ENCODE measurements around the gene ADAMTS2.

Gene ADAMTS2

DNA sequence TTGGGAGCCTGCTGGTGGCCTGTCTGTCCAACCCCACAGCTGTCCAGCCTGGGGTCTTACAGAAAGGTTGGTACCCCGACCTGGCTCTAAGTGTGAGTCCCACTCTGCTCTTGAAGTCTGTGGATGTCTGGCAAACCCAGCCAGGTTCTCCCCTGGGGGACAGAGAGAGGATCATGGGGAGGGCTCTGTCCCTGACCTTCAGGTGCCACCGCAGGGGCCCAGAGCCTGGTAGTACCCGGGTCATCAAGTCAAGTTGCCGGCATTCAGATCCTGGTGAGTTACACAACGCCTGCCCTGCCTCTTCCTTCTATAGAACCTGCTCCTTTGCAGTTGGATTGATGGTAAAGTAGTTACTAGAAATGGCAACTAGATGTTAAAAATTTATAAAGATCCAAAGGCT, 66.7 kb downstream of the ADAMTS2 start:
- DNase-seq (ENCODE audit: low spot score): no peak

DNA sequence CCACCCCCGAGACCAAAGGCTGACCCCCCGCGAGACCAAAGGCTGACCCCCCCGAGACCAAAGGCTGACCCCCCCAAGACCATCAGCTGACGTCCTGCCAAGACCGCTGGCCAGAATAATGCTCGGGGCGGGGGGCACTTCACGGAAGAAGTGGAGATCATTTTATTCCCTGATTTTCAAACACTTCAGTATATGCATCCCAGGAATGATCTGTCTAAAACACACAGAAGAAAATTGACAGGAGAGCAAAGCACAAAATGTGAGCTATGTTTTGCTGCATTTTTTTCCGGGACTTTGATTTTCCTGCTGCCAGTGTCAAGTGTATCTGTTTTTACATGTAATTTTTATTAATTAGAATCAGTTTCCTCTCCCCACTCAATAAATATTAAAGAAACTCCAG, 67.1 kb downstream of the ADAMTS2 start:
- no peak for DNase-seq (ENCODE audit: low spot score)

DNA sequence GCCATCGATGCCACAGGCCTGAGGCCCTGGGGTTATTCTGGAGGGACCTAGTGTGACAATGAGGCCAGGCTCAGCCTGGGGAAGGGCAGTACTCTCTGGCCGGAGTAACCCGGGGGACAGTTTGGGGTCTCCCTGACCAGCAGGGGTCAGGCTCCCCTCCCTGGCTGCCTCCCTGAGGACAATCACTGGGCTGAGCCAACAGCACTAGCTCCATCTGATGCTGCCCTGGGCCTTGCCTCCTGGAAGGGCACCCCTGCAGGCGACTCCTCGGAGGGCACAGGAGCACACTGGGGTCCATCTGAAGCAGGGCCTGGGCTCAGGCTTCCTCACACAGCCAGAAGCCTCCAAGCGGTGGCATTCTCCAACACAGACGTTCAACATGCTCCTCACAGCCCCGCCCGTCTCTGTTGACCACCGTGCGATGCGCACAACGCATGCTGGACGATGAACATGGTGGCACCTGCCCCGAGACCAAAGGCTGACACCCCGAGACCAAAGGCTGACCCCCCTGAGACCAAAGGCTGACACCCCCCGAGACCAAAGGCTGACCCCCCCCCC, 68.3 kb downstream of the ADAMTS2 start:
- no peak for DNase-seq (ENCODE audit: low spot score)

DNA sequence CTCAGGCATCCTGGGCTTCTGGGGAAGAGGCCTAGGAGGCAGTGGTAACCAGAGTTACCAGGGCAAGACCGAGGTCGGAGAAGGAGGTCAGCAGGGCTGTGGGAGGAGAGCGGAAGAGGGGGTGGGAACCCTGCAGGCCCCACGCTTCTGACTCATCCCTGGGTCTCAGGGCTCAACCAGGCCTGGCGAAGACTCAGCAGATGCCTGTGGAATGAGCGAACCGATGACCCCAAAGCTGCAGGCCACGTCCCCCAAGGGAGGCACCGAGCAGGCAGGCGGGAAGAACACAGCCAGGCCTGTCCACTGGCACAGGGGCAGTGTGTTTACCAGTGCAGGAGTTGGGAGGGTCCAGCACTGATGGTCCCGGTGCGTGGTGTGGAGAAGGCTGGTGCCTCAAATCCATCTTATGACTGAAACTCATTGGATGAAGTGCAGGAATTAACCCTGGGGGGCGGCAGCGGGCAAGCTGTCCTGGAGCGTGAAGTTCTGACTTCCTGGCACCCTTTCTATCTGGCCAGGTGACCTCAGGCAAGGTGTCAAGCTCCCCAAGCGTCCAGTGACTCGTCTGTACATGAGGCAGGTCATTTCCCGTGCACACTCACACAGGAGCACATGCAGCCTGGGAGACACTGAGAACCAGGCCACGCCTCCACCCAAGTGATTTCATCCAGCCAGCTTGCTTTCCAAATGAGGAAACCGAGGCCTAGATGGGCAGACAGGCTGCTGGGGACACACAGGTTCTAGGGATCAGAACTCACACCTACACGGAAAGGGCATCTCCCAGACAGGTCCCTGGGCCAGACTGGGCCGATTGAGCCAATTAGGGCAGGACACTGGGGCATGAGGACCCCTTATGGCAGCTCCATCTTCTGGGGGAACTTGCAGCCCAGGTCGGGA, 69.1 kb downstream of the ADAMTS2 start:
- no peak for DNase-seq (ENCODE audit: low spot score)

DNA sequence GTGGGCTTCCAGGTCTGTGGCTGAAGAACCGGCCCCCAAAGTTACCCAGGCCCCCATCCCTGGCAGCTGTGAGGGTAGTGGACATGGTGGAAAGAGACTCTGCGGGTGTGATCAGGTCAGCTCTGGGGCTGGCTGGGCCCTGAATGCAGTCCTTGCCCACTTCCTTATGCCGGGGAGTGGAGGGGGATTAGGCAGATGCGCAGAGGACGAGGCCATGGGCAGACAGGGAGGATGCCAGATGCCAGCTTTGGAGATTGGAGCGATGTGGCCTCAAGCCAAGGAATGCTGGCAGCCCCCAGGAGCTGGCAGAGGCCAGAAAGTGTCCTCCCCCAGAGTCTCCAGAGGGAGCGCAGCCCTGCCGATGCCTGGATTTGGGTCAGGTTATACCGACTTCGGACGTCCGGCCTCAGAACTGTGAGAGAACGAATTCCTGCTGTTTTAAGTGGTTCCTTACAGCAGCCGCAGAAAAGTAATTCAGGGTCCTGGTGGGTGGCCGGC, 69.8 kb downstream of the ADAMTS2 start:
- DNase-seq (ENCODE audit: low spot score): no peak

DNA sequence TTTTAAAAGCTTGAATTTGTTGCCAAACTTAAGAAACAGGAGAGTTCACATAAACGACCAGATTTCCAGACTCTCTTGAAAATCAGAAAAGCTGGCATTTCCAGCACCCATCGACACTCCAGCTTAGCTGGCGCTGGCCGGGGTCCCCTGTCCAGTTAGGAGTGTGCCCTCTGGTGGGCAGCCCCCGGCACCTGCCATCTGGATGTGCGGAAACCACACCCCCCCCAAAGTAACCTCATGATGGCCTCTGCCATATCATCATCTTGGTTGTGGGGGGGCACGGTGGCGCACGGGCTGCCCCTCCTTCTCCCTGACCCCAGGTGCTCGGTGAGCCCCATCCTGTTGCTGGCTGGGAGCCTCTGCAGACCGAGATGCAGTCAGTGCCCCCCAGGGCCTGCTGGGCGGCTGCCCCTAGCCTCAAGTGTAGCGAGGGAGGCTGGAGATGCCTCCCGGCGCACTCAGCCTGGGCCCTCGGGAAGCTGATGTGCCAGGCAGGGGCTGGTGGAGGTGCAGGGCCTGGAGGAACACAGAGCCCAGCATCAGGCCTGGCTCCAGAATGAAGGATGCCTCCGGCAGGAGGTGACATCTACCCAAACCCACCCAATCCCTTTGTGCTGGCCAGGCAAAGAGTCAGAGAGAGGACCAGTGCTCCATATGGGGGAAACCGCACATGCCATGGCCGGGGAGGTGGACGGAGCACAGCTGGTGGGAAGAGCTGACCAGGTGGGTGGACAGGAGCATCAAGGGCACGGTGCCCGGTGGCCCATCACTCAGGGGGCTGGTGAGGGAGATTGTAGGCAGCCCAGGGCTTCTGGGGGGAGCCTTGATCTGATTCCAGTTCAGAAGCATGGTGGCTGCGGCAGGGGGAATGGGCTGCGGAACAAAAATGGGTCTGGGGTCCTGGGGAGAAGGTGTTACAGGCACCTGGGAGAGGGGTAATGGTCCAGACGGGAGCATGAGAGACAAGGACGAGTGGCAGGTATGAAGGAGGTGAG, 70.6 kb downstream of the ADAMTS2 start:
- DNase-seq (ENCODE audit: low spot score): no peak

DNA sequence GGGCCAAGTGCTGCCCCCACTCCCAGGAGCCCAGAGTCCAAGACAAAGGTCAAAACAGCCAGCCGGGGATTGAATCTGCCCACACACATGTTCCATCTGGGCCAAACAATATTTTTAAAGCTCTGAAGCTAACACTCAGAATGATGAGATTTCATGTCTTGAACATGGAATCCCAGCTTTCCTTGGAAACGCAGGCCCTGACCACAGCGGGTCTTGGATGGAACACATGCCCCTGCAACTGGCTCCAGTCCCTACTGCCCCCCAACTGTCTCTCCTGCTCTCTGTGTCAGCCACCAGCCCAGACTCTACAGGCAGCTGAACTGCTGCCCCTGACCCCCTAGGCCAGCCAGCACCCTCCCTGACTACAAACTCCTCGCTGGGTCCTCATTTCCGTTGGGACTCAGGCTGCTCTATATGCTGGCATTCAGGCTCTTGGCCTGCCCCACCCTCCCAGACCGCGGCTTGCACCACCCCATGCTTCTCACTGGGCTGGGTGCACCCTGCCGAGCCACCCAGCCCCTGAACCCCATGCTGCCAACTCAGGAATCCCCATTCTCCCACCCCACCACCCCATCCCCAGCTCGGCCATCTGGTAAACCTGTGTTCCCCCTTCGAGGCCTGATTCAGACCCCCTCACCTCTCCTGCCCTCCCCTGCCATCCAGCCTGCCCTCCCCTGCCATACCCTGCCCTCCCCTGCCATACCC, 71.7 kb downstream of the ADAMTS2 start:
- DNase-seq (ENCODE audit: low spot score): no peak

- no peak for DNase-seq (ENCODE audit: low spot score)
Observed at GRCh38 chr5:179273073-179273435, 72.2 kb downstream of the ADAMTS2 start.

GRCh38 chr5:179272326-179273072, 72.8 kb downstream of the ADAMTS2 start:
- no peak for DNase-seq (ENCODE audit: low spot score)

- no peak for DNase-seq (ENCODE audit: low spot score)
Observed at GRCh38 chr5:179271821-179272325, 73.4 kb downstream of the ADAMTS2 start.

DNA sequence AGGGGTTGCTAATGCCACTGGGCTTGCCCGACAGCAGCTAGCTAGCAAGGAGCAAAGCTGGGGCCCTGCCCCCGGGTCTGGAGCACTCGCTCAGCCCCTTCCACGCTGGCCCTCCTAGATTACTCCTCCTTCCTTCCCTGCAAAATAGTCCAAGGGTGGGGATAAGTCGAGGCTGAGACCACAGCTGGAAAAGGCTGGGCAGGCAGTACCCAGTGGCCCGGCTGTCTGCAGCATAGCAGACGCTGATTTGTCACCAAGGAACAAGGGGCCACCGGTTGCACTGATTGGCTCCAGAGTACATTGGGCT, 73.9 kb downstream of the ADAMTS2 start:
- no peak for DNase-seq (ENCODE audit: low spot score)

DNA sequence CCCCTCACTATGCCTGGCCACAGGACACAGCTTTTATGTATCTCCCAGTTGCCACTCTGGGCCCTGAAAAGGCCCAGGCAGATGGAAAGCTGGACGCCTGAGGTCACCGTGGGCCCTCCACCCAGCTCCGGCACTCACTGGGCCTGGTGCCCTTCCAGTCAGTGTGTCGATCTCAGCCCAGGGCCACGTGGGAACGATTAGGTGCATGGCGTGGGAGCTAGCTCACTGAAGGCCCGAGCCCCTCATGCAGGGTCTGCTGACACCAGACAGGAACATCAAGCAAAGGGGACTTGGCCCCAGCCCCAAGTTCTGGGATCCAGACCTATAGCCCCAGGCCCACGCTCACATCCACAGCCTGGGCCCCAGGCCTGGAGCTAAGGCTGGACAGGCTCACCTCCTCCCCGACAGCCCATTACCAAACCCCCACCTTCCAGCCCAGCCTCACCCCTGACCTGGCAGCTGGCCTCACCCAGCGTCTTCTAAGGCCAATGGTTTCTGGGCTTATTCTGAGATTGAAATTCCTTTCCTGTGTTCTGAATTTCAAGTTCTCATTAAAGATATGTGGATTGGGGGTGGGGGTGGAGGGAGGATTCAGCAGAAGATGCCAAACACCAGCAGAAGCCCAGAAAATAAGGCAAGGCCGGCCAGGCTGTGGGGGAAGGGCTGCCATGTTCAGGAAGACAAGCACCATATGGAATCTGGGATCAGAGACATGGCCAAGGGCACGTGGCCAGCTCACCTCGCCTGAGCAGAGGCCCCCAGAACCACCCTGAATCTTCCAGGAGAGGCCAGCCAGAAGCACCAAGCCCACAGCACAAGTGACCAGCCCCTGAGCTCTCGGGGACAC, 74.5 kb downstream of the ADAMTS2 start:
- DNase-seq (ENCODE audit: low spot score): no peak

GRCh38 chr5:179269781-179270543, 75.3 kb downstream of the ADAMTS2 start:
- DNase-seq (ENCODE audit: low spot score): no peak

DNA sequence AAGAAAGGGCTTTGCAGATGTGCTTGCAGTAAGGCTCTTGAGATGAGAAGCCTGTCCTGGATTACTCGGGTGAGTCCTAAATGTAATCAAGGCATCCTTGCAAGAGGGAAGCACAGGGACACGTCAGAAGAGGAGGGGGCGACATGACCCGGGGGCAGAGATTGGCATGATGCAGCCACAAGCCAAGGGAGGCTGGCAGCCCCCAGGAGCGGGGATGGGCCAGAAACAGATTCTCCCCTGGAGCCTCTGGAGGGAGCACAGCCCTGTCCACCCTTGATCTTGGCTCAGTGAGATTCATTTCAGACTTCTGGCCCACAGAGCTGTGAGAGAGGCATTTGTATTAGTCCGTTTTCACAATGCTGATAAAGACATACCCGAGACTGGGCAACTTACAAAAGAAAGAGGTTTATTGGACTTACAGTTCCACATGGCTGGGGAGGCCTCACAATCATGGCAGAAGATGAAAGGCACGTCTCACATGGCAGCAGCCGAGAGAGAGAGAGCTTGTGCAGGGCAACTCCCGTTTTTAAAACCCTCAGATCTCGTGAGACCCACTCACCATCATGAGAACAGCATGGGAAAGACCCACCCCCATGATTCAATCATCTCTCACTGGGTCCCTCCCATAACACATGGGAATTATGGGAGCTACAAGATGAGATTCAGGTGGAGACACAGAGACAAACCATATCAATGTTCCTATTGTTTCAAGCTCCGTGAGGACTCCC, 76.1 kb downstream of the ADAMTS2 start:
- DNase-seq (ENCODE audit: low spot score): no peak

- DNase-seq (ENCODE audit: low spot score): no peak
Observed at GRCh38 chr5:179268399-179268952, 76.8 kb downstream of the ADAMTS2 start.

GRCh38 chr5:179267671-179268083, 77.6 kb downstream of the ADAMTS2 start:
- no peak for DNase-seq (ENCODE audit: low spot score)

GRCh38 chr5:179267071-179267670, 78.1 kb downstream of the ADAMTS2 start:
- no peak for DNase-seq (ENCODE audit: low spot score)
